ENCODE measurements around the gene TRAPPC14. TPM values are rescaled to one million over a fixed set of nuclear protein-coding genes. Genes with fewer than 3 reads are reported as not detected.

Gene TRAPPC14
- total and polyA plus RNA-seq, 9 donors, result 5.8 to 13.9 (median 10.8) TPM

DNA sequence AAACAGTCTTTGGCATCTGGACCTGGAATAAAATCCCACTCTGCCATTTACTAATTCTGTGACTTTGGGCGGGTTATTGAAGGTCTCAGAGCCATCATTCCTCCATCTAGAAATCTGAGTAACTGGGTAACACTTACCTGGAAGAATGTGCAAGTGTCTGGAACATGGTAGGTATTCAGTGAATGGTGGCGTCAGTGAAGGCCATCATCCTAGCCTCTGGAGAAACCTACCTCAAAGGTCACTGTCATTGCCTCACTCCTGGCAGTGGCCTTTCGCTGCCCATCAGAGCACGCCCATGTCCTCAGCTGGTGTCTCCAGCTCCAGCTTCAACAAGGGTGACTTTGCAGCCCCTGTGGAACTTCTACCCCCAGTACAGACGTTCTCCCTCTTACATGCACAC is 5.3 kb upstream of the TRAPPC14 start:
- peaks cover 3% of the 10 kb centered on the region for H3K36me3 ChIP-seq (ENCODE audit: control insufficient read depth, insufficient read depth, low read length)
- no peak overlapping the region for H3K27ac ChIP-seq (ENCODE audit: low read length)
- H3K27me3 ChIP-seq (ENCODE audit: control insufficient read depth, insufficient read depth, low read length), result peaks cover 20% of the 10 kb centered on the region
- no peak for DNase-seq
- peaks cover 31% of the 10 kb centered on the region for H3K4me1 ChIP-seq (ENCODE audit: control insufficient read depth, insufficient read depth, low read length)
- H3K4me3 ChIP-seq (ENCODE audit: low read length), result no peak overlapping the region
- no peaks in the 10 kb centered on the region for H3K9me3 ChIP-seq (replicated peaks; ENCODE audit: control insufficient read depth, low read depth, low read length)
- 93% methylated on average over 3 of the region's 5 CpGs for WGBS (ENCODE audit: insufficient coverage)

DNA sequence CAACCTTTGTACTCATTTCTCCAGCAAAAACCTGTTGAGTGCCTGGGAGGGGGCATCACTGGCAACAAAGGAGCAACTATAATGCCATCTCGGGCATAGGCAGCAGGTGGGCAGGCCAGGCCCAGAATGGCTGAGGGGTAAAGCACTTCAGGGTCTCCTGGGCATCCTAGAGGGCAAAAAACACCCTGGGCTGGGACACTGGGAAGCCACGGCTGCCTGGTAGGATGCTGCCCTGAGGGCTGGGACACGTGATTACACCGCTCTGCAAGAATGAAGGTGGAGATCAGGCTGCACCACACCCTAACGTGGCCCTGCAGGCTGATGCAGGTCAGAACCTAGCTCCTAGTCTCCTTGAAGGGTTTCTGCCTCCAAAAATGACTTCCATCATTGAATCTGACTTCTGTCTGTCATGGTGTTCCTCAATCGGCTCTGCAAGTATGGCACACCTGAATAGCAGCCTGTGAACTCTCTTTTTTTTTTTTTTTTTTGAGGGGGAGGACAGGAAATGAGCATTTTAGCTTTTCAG is 4.5 kb upstream of the TRAPPC14 start:
- DNase-seq, result no peak
- Histone ChIP-seq H3K4me1 (ENCODE audit: control insufficient read depth, insufficient read depth, low read length) (peaks cover 24% of the 10 kb centered on the region), H3K9me3 (replicated peaks; ENCODE audit: control insufficient read depth, low read depth, low read length) (no peaks in the 10 kb centered on the region), H3K36me3 (ENCODE audit: control insufficient read depth, insufficient read depth, low read length) (peaks cover 3% of the 10 kb centered on the region), H3K27me3 (ENCODE audit: control insufficient read depth, insufficient read depth, low read length) (peaks cover 17% of the 10 kb centered on the region), H3K4me3 (ENCODE audit: low read length) (no peak overlapping the region), H3K27ac (ENCODE audit: low read length) (no peak overlapping the region)
- WGBS (ENCODE audit: insufficient coverage), result 66% methylated on average over 5 of the region's 6 CpGs

- no peak for DNase-seq
- 91% methylated on average over 16 of the region's 18 CpGs for WGBS (ENCODE audit: insufficient coverage)
- Histone ChIP-seq H3K27me3 (ENCODE audit: control insufficient read depth, insufficient read depth, low read length) (no peaks in the 10 kb centered on the region), H3K36me3 (ENCODE audit: control insufficient read depth, insufficient read depth, low read length) (peaks cover 25% of the 10 kb centered on the region), H3K9me3 (replicated peaks; ENCODE audit: control insufficient read depth, low read depth, low read length) (no peaks in the 10 kb centered on the region), H3K4me3 (ENCODE audit: low read length) (no peak overlapping the region), H3K27ac (ENCODE audit: low read length) (no peak overlapping the region), H3K4me1 (ENCODE audit: control insufficient read depth, insufficient read depth, low read length) (peaks cover 16% of the 10 kb centered on the region)
Measured at GRCh38 chr7:100160067-100160466, 1.5 kb upstream of the TRAPPC14 start.

DNA sequence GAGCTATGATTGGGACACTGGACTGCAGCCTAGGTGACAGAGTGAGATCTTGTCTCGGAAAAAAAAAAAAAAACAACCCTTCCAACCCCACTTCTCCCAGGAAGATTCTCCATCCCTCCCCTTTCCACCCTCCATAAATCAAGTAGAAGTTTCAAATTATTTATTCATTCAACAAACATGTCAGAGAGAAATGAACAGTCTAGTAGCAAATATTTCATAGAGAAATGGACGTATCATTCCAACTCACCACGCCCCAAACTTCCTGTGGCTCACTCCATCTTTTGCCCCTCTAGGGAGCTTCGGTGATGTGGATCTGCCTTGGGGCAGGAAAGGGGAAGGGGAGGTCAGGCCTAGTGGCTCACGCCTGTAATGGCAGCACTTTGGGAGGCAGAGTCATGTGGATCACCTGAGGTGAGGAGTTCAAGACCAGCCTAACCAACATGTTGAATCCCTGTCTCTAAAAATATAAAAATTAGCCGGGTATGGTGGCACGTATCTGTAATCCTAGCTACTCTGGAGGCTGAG is 638 bp upstream of the TRAPPC14 start:
- Histone ChIP-seq H3K27me3 (ENCODE audit: control insufficient read depth, insufficient read depth, low read length) (no peaks in the 10 kb centered on the region), H3K9me3 (replicated peaks; ENCODE audit: control insufficient read depth, low read depth, low read length) (no peaks in the 10 kb centered on the region), H3K4me1 (ENCODE audit: control insufficient read depth, insufficient read depth, low read length) (peaks cover 16% of the 10 kb centered on the region), H3K4me3 (ENCODE audit: low read length) (peak overlapping the region; percentile 48), H3K36me3 (ENCODE audit: control insufficient read depth, insufficient read depth, low read length) (peaks cover 34% of the 10 kb centered on the region), H3K27ac (ENCODE audit: low read length) (peak overlapping the region; percentile 90)
- no peak for DNase-seq
- 86% methylated on average over 1 of the region's 7 CpGs for WGBS (ENCODE audit: insufficient coverage)

DNA sequence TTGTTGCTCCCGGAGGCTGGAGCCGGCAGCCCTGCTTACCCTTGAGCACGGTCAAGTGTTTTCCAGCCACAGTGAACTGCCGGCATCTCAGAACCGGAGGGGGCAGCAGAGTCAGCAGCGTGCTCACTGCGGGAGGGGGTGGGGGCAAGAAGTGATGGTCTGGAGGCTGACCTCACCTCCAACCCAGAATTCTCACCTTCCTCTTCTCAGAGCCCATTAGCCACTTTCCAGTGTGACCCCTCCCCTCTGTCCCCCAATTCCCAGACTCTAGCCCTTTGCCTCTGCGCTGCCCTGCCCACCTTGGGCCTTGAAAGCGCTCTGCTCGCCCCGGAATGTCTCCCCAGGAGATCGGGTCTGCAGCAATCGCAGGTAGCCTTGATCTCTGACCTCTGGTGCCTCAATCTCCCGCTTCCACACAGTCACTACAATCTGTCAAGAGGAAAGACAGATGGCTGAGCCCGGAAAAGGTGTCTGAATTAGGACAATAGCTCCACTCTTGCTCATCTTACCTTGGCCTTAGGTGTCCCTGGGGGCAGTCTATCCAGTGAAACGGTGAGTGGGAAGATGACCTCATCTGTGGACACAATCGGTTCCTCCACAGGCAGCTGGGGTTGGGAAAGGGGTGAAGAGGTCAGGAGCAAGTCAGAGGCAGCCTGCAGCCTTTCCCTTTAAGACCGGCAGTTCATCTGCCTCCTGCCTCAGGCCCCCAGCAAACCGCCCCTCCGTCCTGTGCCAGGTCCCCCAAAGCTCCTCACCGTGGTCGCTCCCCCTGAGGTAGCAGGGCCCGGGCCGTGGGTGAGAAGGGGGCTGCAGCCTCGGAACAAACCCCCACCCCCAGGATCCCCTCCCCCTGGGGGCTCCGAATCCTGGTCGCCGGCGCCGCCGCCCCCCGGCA is 942 bp downstream of the TRAPPC14 start:
- no peak for DNase-seq
- Histone ChIP-seq H3K9me3 (replicated peaks; ENCODE audit: control insufficient read depth, low read depth, low read length) (no peaks in the 10 kb centered on the region), H3K4me3 (ENCODE audit: low read length) (peak overlapping the region; percentile 48), H3K27ac (ENCODE audit: low read length) (no peak overlapping the region), H3K4me1 (ENCODE audit: control insufficient read depth, insufficient read depth, low read length) (peaks cover 16% of the 10 kb centered on the region), H3K36me3 (ENCODE audit: control insufficient read depth, insufficient read depth, low read length) (peaks cover 43% of the 10 kb centered on the region), H3K27me3 (ENCODE audit: control insufficient read depth, insufficient read depth, low read length) (no peaks in the 10 kb centered on the region)
- WGBS (ENCODE audit: insufficient coverage), result 11% methylated on average over 15 of the region's 32 CpGs

DNA sequence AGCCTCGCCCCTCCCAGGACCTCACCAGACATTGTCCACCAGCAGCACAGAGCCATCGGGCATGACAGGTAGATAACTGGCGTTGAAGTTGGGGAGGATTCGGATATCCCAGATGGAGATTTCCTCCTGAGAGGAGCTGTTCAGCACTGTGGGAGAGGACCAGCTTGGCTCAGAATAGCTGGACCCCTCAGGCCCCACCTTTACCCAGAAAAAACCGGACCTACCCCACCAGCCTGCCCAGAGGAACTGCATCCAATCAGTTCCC is 1.5 kb downstream of the TRAPPC14 start:
- no peak overlapping the region for H3K27ac ChIP-seq (ENCODE audit: low read length)
- no peak overlapping the region for H3K4me3 ChIP-seq (ENCODE audit: low read length)
- no peak for DNase-seq
- WGBS (ENCODE audit: insufficient coverage), result 0% methylated on average over 1 of the region's 5 CpGs
- H3K4me1 ChIP-seq (ENCODE audit: control insufficient read depth, insufficient read depth, low read length), result peaks cover 16% of the 10 kb centered on the region
- no peaks in the 10 kb centered on the region for H3K27me3 ChIP-seq (ENCODE audit: control insufficient read depth, insufficient read depth, low read length)
- peaks cover 45% of the 10 kb centered on the region for H3K36me3 ChIP-seq (ENCODE audit: control insufficient read depth, insufficient read depth, low read length)
- no peaks in the 10 kb centered on the region for H3K9me3 ChIP-seq (replicated peaks; ENCODE audit: control insufficient read depth, low read depth, low read length)

DNA sequence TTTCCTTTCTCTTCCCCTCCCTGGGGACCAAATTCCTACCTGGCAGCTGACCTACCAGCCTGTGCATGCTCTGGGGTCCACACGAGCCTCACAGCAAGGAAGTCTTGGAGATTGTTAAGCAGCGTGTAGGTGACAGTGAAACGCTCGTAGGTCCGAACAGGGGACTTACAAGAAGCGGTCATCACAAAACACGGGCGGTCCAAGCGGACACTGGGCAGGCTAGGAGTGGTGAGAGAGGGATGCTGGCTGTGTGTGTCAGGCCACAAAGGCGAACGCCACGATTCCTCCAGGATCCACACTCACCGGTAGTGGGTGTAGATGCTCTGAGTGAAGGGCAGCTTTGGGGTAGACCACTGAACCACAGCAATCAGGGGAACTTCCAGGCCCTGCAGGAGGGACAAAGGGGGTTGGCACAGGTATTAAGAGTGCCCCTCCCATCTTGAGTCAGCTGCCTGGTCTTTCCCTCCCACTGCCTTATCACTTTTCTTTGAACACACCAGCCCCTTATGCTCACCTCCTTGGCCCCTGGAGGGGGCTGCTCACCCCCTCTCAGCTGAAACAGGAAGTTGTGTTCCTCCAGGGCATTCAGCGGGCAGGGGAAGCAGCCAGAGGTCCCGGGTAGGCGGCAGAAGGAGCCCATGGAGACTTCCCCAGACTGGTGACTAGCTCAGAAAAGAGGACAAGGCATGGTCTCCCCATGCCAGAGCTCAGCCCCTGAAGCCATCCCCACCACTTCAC is 2.0 kb downstream of the TRAPPC14 start:
- Histone ChIP-seq H3K4me3 (ENCODE audit: low read length) (no peak overlapping the region), H3K27ac (ENCODE audit: low read length) (no peak overlapping the region), H3K27me3 (ENCODE audit: control insufficient read depth, insufficient read depth, low read length) (no peaks in the 10 kb centered on the region), H3K36me3 (ENCODE audit: control insufficient read depth, insufficient read depth, low read length) (peaks cover 45% of the 10 kb centered on the region), H3K4me1 (ENCODE audit: control insufficient read depth, insufficient read depth, low read length) (peaks cover 16% of the 10 kb centered on the region), H3K9me3 (replicated peaks; ENCODE audit: control insufficient read depth, low read depth, low read length) (no peaks in the 10 kb centered on the region)
- DNase-seq, result no peak
- 80% methylated on average over 11 of the region's 16 CpGs for whole genome bisulfite sequencing (ENCODE audit: insufficient coverage)

- WGBS (ENCODE audit: insufficient coverage), result 89% methylated on average over 14 of the region's 20 CpGs
- Histone ChIP-seq H3K27me3 (ENCODE audit: control insufficient read depth, insufficient read depth, low read length) (no peaks in the 10 kb centered on the region), H3K27ac (ENCODE audit: low read length) (no peak overlapping the region), H3K9me3 (replicated peaks; ENCODE audit: control insufficient read depth, low read depth, low read length) (no peaks in the 10 kb centered on the region), H3K4me3 (ENCODE audit: low read length) (no peak overlapping the region), H3K4me1 (ENCODE audit: control insufficient read depth, insufficient read depth, low read length) (peaks cover 16% of the 10 kb centered on the region), H3K36me3 (ENCODE audit: control insufficient read depth, insufficient read depth, low read length) (peaks cover 45% of the 10 kb centered on the region)
- DNase-seq, result no peak
Measured at GRCh38 chr7:100155553-100156317, 2.8 kb downstream of the TRAPPC14 start.

GRCh38 chr7:100154651-100155491 is 3.7 kb downstream of the TRAPPC14 start:
- H3K9me3 ChIP-seq (replicated peaks; ENCODE audit: control insufficient read depth, low read depth, low read length), result no peaks in the 10 kb centered on the region
- no peak for DNase-seq
- H3K4me1 ChIP-seq (ENCODE audit: control insufficient read depth, insufficient read depth, low read length), result peaks cover 17% of the 10 kb centered on the region
- H3K36me3 ChIP-seq (ENCODE audit: control insufficient read depth, insufficient read depth, low read length), result peaks cover 45% of the 10 kb centered on the region
- H3K4me3 ChIP-seq (ENCODE audit: low read length), result no peak overlapping the region
- 79% methylated on average over 22 of the region's 30 CpGs for WGBS (ENCODE audit: insufficient coverage)
- no peaks in the 10 kb centered on the region for H3K27me3 ChIP-seq (ENCODE audit: control insufficient read depth, insufficient read depth, low read length)
- no peak overlapping the region for H3K27ac ChIP-seq (ENCODE audit: low read length)

All from muscle of leg (tissue), 11 donors.